Activated CD8-positive, alpha-beta memory T cell treated with anti-CD3 and anti-CD28 coated beads for 36 hours (primary cell): ENCODE results near the gene JAK1. TPM values are rescaled to one million over a fixed set of nuclear protein-coding genes. Genes with fewer than 3 reads are reported as not detected.
"Not testable (repeated sequence)": the region's sequence is repeated elsewhere in the genome, so short reads cannot be mapped to it uniquely, and the experiment has no call there.

ENCODE experiments used
- CTCF ChIA-PET: fragments of 350-600 bp; sonication (Branson Sonifier 250); formaldehyde crosslinking; loops from one replicate; lab custom pipeline; 2021; ENCODE audit warnings: antibody characterized with exemption; lab: Charles Lee
- POLR2A ChIA-PET: fragments of 350-600 bp; sonication (Branson Sonifier 250); formaldehyde crosslinking; loops from one replicate; lab custom pipeline; 2021; ENCODE audit warnings: antibody characterized with exemption; lab: Charles Lee
- total RNA-seq, 2 experiments: library from RNA; stranded (reverse); gene quantifications; one replicate each; pipeline ENCODE4 v1.2.3, GENCODE V29; 2021

Gene JAK1
- 10 to 100 TPM; 85.4 to 87.9 TPM for total RNA-seq

GRCh38 chr1:64966158-64966971, at the start of gene JAK1:
TSS of gene JAK1 (minus strand) at chr1:64966549. CDS start at chr1:64886264, 80,285 bp downstream.
- ChIA-PET CTCF (interaction anchor here (0.6 to 1.7 kb wide), 5 partner anchors 10 to 203 kb away, joined by 3 to 5 read pairs (median 4); no protein-coding TSS in a partner anchor), POLR2A (interaction anchor here (0.6 to 2.1 kb wide), 14 partner anchors 10 to 1959 kb away, joined by 3 to 19 read pairs (median 4); partner anchors contain the start of genes DNAI4 and MIER1)

- ChIA-PET POLR2A (no interaction called here), CTCF (no interaction called here)
Measured at GRCh38 chr1:65014321-65014720, 48.0 kb upstream of the JAK1 start.

- CTCF ChIA-PET, result interaction anchor here (1.0 to 1.5 kb wide), 2 partner anchors 9 to 19 kb away, joined by 3 to 4 read pairs; no protein-coding TSS in a partner anchor
- POLR2A ChIA-PET, result interaction anchor here (0.6 kb wide), 1 partner anchor 96 kb away, joined by 4 read pairs; no protein-coding TSS in a partner anchor
Measured at GRCh38 chr1:65011983-65012382, 45.6 kb upstream of the JAK1 start.

GRCh38 chr1:65009724-65010420, 43.5 kb upstream of the JAK1 start:
- CTCF ChIA-PET, result no interaction called here
- POLR2A ChIA-PET, result no interaction called here

GRCh38 chr1:65009176-65009575, 42.8 kb upstream of the JAK1 start:
- POLR2A ChIA-PET, result no interaction called here
- CTCF ChIA-PET, result no interaction called here

- ChIA-PET POLR2A (no interaction called here), CTCF (no interaction called here)
Measured at GRCh38 chr1:65006806-65007205, 40.5 kb upstream of the JAK1 start.

GRCh38 chr1:65003316-65003664, 36.9 kb upstream of the JAK1 start:
- POLR2A ChIA-PET, result interaction anchor here (0.7 to 1.3 kb wide), 3 partner anchors 37 to 142 kb away, joined by 3 to 6 read pairs (median 4); partner anchors contain the start of gene JAK1
- CTCF ChIA-PET, result interaction anchor here (0.7 to 1.9 kb wide), 3 partner anchors 8 to 37 kb away, joined by 3 to 5 read pairs (median 4); partner anchors contain the start of gene JAK1

- CTCF ChIA-PET, result interaction anchor here (0.7 to 1.9 kb wide), 4 partner anchors 9 to 96 kb away, joined by 3 to 5 read pairs (median 4); partner anchors contain the start of gene JAK1
- POLR2A ChIA-PET, result interaction anchor here (0.6 to 2.2 kb wide), 5 partner anchors 36 to 143 kb away, joined by 3 to 9 read pairs (median 4); partner anchors contain the start of gene JAK1
Measured at GRCh38 chr1:65002508-65003315, 36.4 kb upstream of the JAK1 start.

GRCh38 chr1:65002156-65002507, 35.8 kb upstream of the JAK1 start:
- POLR2A ChIA-PET, result interaction anchor here (1.3 to 2.2 kb wide), 2 partner anchors 36 to 40 kb away, joined by 3 to 9 read pairs; partner anchors contain the start of gene JAK1
- CTCF ChIA-PET, result interaction anchor here (0.7 to 1.9 kb wide), 2 partner anchors 36 to 96 kb away, joined by 3 to 5 read pairs; partner anchors contain the start of gene JAK1

GRCh38 chr1:65001231-65001792, 35.0 kb upstream of the JAK1 start:
- ChIA-PET CTCF (interaction anchor here (0.7 kb wide), 1 partner anchor 119 kb away, joined by 3 read pairs; no protein-coding TSS in a partner anchor), POLR2A (interaction anchor here (1.4 to 2.2 kb wide), 2 partner anchors 35 to 39 kb away, joined by 4 to 9 read pairs; partner anchors contain the start of gene JAK1)

GRCh38 chr1:64998425-64998948, 32.1 kb upstream of the JAK1 start:
- CTCF ChIA-PET, POLR2A ChIA-PET: not testable (repeated sequence)

- ChIA-PET CTCF (no interaction called here), POLR2A (no interaction called here)
Measured at GRCh38 chr1:64996541-64997257, 30.4 kb upstream of the JAK1 start.

- ChIA-PET CTCF (no interaction called here), POLR2A (no interaction called here)
Measured at GRCh38 chr1:64995316-64995715, 29.0 kb upstream of the JAK1 start.

GRCh38 chr1:64986903-64987871, 20.8 kb upstream of the JAK1 start:
- ChIA-PET CTCF (no interaction called here), POLR2A (no interaction called here)

GRCh38 chr1:64984737-64985136, 18.4 kb upstream of the JAK1 start:
- ChIA-PET CTCF (no interaction called here), POLR2A (no interaction called here)

GRCh38 chr1:64984106-64984505, 17.8 kb upstream of the JAK1 start:
- ChIA-PET CTCF (no interaction called here), POLR2A (no interaction called here)

GRCh38 chr1:64983110-64983509, 16.8 kb upstream of the JAK1 start:
- ChIA-PET CTCF (no interaction called here), POLR2A (no interaction called here)
